NCI-H146 treated with DMSO at 0.1 percent for 48 hours (cell line): ENCODE measurements around the gene CDH23.

Experiments
- DNase-seq: peaks from one replicate; lab custom pipeline; 2025; ENCODE audit not compliant: unreplicated experiment; lab: John Stamatoyannopoulos, UW

The CDH23 gene

GRCh38 chr10:71579668-71580067 is 182.9 kb downstream of the CDH23 start:
- DNase-seq, result no peak

GRCh38 chr10:71580415-71580814 is 183.7 kb downstream of the CDH23 start:
- DNase-seq, result no peak

GRCh38 chr10:71580926-71581325 is 184.2 kb downstream of the CDH23 start:
- DNase-seq, result no peak

GRCh38 chr10:71581376-71581775 is 184.7 kb downstream of the CDH23 start:
- no peak for DNase-seq

- no peak for DNase-seq
Observed at GRCh38 chr10:71582019-71582418, 185.3 kb downstream of the CDH23 start.

- no peak for DNase-seq
Observed at GRCh38 chr10:71582506-71583475, 186.1 kb downstream of the CDH23 start.

GRCh38 chr10:71584461-71584860 is 187.7 kb downstream of the CDH23 start:
- DNase-seq, result no peak

- no peak for DNase-seq
Observed at GRCh38 chr10:71584902-71585563, 188.3 kb downstream of the CDH23 start.

- no peak for DNase-seq
Observed at GRCh38 chr10:71585564-71586290, 189.0 kb downstream of the CDH23 start.

GRCh38 chr10:71587941-71588573 is 191.3 kb downstream of the CDH23 start:
- peak; percentile 35 for DNase-seq

- no peak for DNase-seq
Observed at GRCh38 chr10:71588685-71589084, 192.0 kb downstream of the CDH23 start.

- DNase-seq, result no peak
Observed at GRCh38 chr10:71589617-71590551, 193.2 kb downstream of the CDH23 start.

- no peak for DNase-seq
Observed at GRCh38 chr10:71590781-71591350, 194.1 kb downstream of the CDH23 start.

- no peak for DNase-seq
Observed at GRCh38 chr10:71594934-71595571, 198.3 kb downstream of the CDH23 start.

GRCh38 chr10:71595649-71596048 is 198.9 kb downstream of the CDH23 start:
- no peak for DNase-seq

- DNase-seq, result no peak
Observed at GRCh38 chr10:71596127-71596526, 199.4 kb downstream of the CDH23 start.

GRCh38 chr10:71596759-71597158 is 200.0 kb downstream of the CDH23 start:
- DNase-seq, result no peak

- DNase-seq, result no peak
Observed at GRCh38 chr10:71597821-71598498, 201.2 kb downstream of the CDH23 start.
